HepG2 (cell line): ENCODE results near the gene AIF1. TPM values are rescaled to one million over a fixed set of nuclear protein-coding genes. Genes with fewer than 3 reads are reported as not detected.
A peak's percentile ranks its signal among the peaks of the same experiment; 100 is the strongest.

Experiments used
- CEBPG ChIP-seq: IDR thresholded peaks from 2 replicates; pipeline ENCODE4 v1.6.1; 2016
- FOXA1 ChIP-seq, 2 experiments: fragments of 450-650 bp in 1 of 2; sonication (generic) in 1 of 2; formaldehyde crosslinking in 1 of 2; IDR thresholded peaks; 2 replicates each; pipeline versions ENCODE4 v1.4.0 to v1.6.1; 2016 to 2020; ENCODE audit warnings: missing genetic modification reagents in 1 of 2
- FOXM1 ChIP-seq: sonication (generic); formaldehyde crosslinking; IDR thresholded peaks from 2 replicates; pipeline ENCODE4 v1.5.0; 2020; ENCODE audit warnings: missing genetic modification reagents
- IRX3 ChIP-seq: sonication (generic); formaldehyde crosslinking; IDR thresholded peaks from 2 replicates; pipeline ENCODE4 v1.8.1; 2023; ENCODE audit warnings: mild to moderate bottlenecking, low read depth, missing genetic modification reagents, borderline replicate concordance
- MLXIP ChIP-seq: sonication (generic); formaldehyde crosslinking; IDR thresholded peaks from 2 replicates; pipeline ENCODE4 v1.9.0; 2021; ENCODE audit warnings: missing genetic modification reagents, borderline replicate concordance
- NCOR1 ChIP-seq: fragments of 200-600 bp; sonication (generic); IDR thresholded peaks from 2 replicates; pipeline ENCODE4 v1.7.0; 2017; ENCODE audit warnings: antibody characterized with exemption, low read length, borderline replicate concordance
- NONO ChIP-seq, 2 experiments: fragments of 450-650 bp in 1 of 2; sonication (generic) in 1 of 2; formaldehyde crosslinking in 1 of 2; IDR thresholded peaks in 1 of 2; conservative IDR thresholded peaks in 1 of 2; 2 replicates each; pipeline versions ENCODE4 v1.6.1 to v1.8.0; 2017 to 2022; ENCODE audit warnings: mild to moderate bottlenecking in 1 of 2, missing genetic modification reagents in 1 of 2, moderate library complexity in 1 of 2
- TCF12 ChIP-seq, 2 experiments: fragments of 450-650 bp in 1 of 2; sonication (generic) in 1 of 2; formaldehyde crosslinking in 1 of 2; IDR thresholded peaks; 2 replicates each; pipeline versions ENCODE4 v1.6.1 to v1.8.0; 2017 to 2022; ENCODE audit warnings: antibody characterized with exemption in 1 of 2, mild to moderate bottlenecking in 1 of 2, missing genetic modification reagents in 1 of 2, moderate library complexity in 1 of 2
- ZBTB25 ChIP-seq: IDR thresholded peaks from 2 replicates; pipeline ENCODE4 v1.6.1; 2018; ENCODE audit warnings: missing genetic modification reagents
- ZFY ChIP-seq: sonication (generic); formaldehyde crosslinking; IDR thresholded peaks from 2 replicates; pipeline ENCODE4 v1.4.0; 2020; ENCODE audit warnings: missing genetic modification reagents
- ZNF446 ChIP-seq: sonication (generic); formaldehyde crosslinking; IDR thresholded peaks from 2 replicates; pipeline ENCODE4 v1.5.0; 2020; ENCODE audit warnings: mild to moderate bottlenecking, missing genetic modification reagents
- ZNF605 ChIP-seq: sonication (generic); formaldehyde crosslinking; IDR thresholded peaks from 2 replicates; pipeline ENCODE4 v1.8.0; 2022; ENCODE audit warnings: mild to moderate bottlenecking, missing genetic modification reagents
- ZNF724P ChIP-seq: sonication (generic); formaldehyde crosslinking; IDR thresholded peaks from 2 replicates; pipeline ENCODE4 v1.8.0; 2022; ENCODE audit warnings: missing genetic modification reagents, borderline replicate concordance
- ZSCAN30 ChIP-seq: sonication (generic); formaldehyde crosslinking; IDR thresholded peaks from 2 replicates; pipeline ENCODE4 v1.5.0; 2020; ENCODE audit warnings: mild to moderate bottlenecking, missing genetic modification reagents
- polyA plus RNA-seq, 8 experiments: library from polyadenylated mRNA; depleted of rRNA in 3 of 8; stranded (reverse) in 7 of 8; unstranded in 1 of 8; fragments of >200 nt; fragmentation: Illumina TruSeq in 4 of 8; extraction: Trizol in 4 of 8; gene quantifications; 2 replicates each; pipeline versions ENCODE4 v1.2.1 to v1.2.3, GENCODE V29; 2011 to 2016; ENCODE audit warnings: low read depth in 4 of 8, missing spikeins in 1 of 8, mixed read lengths in 1 of 8; ENCODE audit not compliant: insufficient read depth in 1 of 8
- total RNA-seq, 5 experiments: library from RNA; depleted of rRNA; stranded (reverse); fragments of >200 nt; fragmentation: Illumina TruSeq; extraction: Trizol; gene quantifications; 2 replicates each; pipeline ENCODE4 v1.2.3, GENCODE V29; 2016; ENCODE audit warnings: low read depth in 1 of 5
- TF ChIP-seq, protein P1 (sequence below): sonication (generic); formaldehyde crosslinking; IDR thresholded peaks from 2 replicates; pipeline ENCODE4 v1.4.0; 2020; ENCODE audit warnings: mild to moderate bottlenecking, missing genetic modification reagents, borderline replicate concordance
- TF ChIP-seq, protein P2 (sequence below): sonication (generic); formaldehyde crosslinking; IDR thresholded peaks from 2 replicates; pipeline ENCODE4 v1.4.0; 2020; ENCODE audit warnings: mild to moderate bottlenecking, low read depth, missing genetic modification reagents

Gene AIF1
- total and polyA plus RNA-seq, 2 of the 13 experiments (the other 11 are each of a cell fraction or from before 2014, with no cell fraction given): 1.5 TPM; not detected in 1

DNA sequence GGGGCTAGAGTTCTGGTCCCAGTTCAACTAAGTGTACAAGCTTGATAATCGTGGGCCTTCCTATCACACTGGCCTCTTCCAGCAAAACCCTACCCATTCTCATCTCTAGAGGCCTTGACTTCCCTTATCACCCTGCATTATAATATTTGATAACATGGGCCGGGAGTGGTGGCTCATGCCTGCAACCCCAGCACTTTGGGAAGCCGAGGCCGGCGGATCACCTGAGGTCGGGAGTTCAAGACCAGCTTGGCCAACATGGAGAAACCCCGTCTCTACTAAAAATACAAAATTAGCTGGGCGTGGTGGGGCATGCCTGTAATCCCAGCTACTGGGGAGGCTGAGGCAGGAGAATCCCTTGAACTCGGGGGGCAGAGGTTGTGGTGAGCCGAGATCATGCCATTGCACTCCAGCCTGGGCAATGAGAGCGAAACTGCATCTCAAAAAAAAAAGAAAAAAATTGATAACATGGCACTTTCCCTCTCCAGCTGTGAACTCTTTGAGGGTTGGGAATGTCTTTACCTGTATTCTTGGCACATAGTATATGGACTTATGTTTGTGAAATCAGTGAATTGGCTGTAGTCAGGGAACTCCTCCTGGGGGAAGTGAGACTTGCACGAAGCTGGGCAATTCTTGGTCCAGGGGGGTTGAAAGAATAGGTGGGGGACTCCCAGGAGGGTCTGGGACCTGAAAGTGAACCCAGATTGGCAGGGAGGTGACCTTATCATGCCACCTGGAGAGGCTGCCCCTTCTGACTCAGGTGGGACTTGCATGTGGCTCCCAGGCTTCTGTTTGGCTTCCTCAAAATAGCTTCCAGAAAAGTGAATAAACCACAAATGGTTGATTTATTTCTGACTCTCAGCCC, 46.5 kb downstream of the AIF1 start (continued):
- TF ChIP-seq, protein P1, sequence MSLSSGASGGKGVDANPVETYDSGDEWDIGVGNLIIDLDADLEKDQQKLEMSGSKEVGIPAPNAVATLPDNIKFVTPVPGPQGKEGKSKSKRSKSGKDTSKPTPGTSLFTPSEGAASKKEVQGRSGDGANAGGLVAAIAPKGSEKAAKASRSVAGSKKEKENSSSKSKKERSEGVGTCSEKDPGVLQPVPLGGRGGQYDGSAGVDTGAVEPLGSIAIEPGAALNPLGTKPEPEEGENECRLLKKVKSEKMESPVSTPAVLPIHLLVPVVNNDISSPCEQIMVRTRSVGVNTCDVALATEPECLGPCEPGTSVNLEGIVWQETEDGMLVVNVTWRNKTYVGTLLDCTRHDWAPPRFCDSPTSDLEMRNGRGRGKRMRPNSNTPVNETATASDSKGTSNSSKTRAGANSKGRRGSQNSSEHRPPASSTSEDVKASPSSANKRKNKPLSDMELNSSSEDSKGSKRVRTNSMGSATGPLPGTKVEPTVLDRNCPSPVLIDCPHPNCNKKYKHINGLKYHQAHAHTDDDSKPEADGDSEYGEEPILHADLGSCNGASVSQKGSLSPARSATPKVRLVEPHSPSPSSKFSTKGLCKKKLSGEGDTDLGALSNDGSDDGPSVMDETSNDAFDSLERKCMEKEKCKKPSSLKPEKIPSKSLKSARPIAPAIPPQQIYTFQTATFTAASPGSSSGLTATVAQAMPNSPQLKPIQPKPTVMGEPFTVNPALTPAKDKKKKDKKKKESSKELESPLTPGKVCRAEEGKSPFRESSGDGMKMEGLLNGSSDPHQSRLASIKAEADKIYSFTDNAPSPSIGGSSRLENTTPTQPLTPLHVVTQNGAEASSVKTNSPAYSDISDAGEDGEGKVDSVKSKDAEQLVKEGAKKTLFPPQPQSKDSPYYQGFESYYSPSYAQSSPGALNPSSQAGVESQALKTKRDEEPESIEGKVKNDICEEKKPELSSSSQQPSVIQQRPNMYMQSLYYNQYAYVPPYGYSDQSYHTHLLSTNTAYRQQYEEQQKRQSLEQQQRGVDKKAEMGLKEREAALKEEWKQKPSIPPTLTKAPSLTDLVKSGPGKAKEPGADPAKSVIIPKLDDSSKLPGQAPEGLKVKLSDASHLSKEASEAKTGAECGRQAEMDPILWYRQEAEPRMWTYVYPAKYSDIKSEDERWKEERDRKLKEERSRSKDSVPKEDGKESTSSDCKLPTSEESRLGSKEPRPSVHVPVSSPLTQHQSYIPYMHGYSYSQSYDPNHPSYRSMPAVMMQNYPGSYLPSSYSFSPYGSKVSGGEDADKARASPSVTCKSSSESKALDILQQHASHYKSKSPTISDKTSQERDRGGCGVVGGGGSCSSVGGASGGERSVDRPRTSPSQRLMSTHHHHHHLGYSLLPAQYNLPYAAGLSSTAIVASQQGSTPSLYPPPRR (CRISPR knock-in tag): no peak
- no peak for TF ChIP-seq IRX3 (CRISPR knock-in tag)
- TF ChIP-seq, protein P2, sequence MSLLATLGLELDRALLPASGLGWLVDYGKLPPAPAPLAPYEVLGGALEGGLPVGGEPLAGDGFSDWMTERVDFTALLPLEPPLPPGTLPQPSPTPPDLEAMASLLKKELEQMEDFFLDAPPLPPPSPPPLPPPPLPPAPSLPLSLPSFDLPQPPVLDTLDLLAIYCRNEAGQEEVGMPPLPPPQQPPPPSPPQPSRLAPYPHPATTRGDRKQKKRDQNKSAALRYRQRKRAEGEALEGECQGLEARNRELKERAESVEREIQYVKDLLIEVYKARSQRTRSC (CRISPR knock-in tag): no peak
- no peak for TF ChIP-seq ZSCAN30 (CRISPR knock-in tag)
- no peak for TF ChIP-seq ZFY (CRISPR knock-in tag)
- TF ChIP-seq NCOR1: no peak
- TF ChIP-seq FOXA1 (IDR thresholded peaks at IDR 0.05): no peak
- no peak for TF ChIP-seq FOXA1 (CRISPR knock-in tag; IDR thresholded peaks at IDR 0.05)
- no peak for TF ChIP-seq NONO (IDR thresholded peaks at IDR 0.05)
- TF ChIP-seq NONO (CRISPR knock-in tag; conservative IDR thresholded peaks at IDR 0.05): 0 out of 2 replicates have a peak, but pooled peaks have one; percentile 2
- no peak for TF ChIP-seq ZBTB25 (CRISPR knock-in tag)
- no peak; the same call in 1 of the 2 replicates for TF ChIP-seq ZNF605 (CRISPR knock-in tag)
- no peak for TF ChIP-seq FOXM1 (CRISPR knock-in tag)
- peak; percentile 13; the same call in 1 of the 2 replicates for TF ChIP-seq ZNF724P (CRISPR knock-in tag)
- TF ChIP-seq MLXIP (CRISPR knock-in tag): no peak
- TF ChIP-seq CEBPG (CRISPR knock-in tag): no peak
- TF ChIP-seq TCF12 (IDR thresholded peaks at IDR 0.05): no peak
- no peak for TF ChIP-seq TCF12 (CRISPR knock-in tag; IDR thresholded peaks at IDR 0.05)
- no peak for TF ChIP-seq ZNF446 (CRISPR knock-in tag)
